ENCODE measurements around the gene SYT2. TPM values are rescaled to one million over a fixed set of nuclear protein-coding genes. Genes with fewer than 3 reads are reported as not detected.

Gene SYT2
- total RNA-seq, 1 experiment from 2014 or later, result 0.02 TPM

DNA sequence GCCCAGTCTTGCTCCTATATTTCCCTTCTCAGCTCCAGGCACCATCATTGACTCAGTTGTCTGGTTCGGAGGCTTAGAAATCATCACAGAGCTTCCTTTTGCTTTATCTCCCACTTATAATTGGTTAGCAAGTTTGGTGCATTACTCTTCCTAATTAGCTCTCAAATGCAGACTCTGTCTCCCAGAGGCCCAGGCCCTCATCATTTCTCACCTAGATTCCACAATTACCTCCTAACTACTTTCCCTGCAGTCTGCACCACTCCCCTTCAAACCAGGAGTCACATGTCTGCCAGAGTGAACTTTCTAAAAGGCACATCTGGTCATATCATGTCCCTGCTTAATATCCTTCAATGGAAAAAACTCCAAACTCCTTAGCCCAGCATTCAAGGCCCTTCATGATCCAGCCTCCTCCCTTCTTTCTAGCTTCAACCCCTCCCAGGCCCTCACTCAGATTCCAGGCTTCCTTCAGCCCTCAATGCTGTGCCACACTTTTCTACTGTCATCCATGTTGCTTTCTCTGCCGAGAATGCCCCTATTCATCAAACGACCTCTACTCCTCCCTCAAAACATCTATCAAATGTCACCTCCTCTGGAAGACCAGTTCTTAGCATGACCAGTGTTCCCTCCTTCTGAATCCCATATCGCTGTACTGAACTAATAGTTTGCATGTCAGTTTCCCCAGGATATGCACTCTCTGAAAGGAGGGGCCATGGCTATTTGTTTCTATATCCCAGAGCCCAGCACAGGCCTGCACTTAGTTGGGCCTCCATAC, 30.7 kb downstream of the SYT2 start:
- DNase-seq (ENCODE audit: low read depth), result no peak

DNA sequence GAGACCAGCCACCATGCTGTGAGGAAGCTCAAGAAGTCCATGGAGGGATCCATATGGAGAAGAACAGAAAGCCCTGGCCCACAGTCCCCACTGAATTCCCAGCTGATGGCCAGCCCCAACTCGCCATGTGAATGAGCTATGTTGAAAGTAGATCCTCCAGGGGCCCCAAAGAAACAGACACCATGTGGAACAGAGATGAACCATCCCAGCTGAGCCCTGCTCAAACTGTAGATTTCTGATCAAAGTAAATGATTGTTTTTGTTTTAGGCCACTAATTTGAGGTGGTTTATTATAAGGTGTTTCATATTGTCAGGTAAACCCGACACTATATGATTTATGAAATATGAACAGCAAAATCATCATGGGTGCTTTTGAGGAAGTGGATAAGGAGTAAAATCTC, 32.8 kb downstream of the SYT2 start:
- DNase-seq (ENCODE audit: low read depth), result no peak

DNA sequence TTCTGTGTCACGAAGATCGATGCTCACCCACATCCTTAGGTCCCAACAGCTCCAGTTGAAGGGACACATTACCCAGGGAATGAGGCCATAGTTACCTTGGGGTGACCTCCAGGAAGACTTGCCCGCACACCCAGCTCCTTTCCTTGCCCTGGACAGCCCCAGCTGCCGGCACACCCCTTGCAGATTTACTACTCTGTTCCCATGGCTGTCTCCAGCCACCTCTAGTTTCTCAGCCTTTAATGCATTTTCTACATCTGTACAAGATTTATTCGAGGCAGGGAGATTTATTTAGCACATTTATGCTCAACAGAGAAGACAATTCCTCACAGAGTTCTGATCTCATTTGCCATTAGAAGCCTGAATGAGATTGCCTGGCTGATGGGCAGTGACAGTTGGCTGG, 36.7 kb downstream of the SYT2 start:
- DNase-seq (ENCODE audit: low read depth), result no peak

DNA sequence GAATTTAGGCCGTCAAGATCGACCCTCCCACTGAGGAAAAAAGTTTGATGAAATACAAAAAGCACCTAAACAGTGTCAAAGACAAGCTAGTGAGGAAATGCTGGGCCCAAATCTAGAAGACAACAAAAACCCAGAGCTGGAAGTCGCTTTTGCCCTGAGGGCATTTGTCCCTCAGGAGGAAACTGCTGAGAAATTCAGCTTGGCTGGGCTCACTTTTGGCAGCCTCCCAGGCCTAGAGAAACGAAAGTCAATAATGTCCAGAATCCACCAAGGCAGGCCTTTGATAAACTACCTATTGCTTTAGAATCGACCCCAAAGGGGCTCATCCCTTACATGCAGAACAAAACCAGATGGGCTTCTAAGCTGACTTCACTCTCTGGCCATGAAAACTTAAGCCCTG, 38.9 kb downstream of the SYT2 start:
- DNase-seq (ENCODE audit: low read depth), result no peak

DNA sequence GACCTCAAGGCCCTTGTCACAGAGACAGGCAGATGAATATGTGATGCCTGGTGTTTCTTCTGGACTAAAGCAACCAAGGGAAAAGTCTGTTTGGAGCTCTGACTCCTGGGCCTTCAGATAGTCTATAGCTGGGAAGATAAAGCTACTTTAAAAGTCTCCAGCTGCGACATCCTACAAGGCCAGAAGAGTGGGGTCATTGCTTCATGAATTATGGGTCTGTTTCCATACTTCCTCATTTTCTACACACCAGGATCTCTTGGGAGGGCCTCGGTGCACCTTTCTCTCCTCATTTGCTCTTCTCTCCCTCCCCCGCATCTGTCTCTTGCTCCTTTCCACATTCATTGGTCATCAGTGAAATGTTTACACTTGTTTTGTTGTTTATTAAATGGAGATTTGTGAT, 44.8 kb downstream of the SYT2 start:
- DNase-seq (ENCODE audit: low read depth), result no peak

DNA sequence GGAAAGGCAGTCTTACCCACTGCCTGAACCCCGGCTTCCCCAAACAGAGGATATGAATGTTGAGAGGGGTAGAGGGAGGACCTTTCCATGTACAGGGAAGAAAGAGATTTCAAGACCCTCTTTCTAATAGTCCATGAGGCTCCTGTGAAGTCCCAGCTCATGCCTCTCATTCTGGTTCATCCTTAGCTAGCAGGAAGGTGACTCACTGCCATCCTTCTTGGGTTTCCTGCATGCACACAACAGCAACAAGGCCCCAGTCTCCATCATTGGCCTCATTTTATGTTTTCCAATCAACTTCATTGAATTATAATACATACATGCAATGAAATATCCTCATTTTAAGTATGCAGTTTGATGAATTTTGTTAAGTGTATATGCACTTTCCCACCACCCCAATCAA, 46.2 kb downstream of the SYT2 start:
- peak; percentile 66 for DNase-seq (ENCODE audit: low read depth)

DNA sequence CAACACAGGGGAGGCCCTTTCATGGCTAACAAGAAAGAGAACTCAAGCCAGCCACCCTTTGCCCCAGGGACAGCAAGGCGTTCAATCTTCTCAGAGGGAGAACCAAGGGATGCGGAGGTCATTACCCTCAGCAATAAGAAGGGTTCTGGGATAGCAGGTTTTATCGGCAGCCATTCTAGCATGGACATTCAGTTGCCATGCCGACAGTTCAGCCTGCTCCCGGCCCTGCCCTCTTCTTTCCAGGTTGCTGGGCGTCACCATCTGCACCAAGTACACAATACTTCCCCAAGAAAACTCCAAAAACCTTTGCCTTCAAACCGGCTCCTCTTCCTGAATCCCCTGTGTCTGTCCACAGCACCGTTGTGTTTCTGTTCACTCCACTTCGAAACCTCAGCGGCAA, 47.1 kb downstream of the SYT2 start:
- no peak for DNase-seq (ENCODE audit: low read depth)

DNA sequence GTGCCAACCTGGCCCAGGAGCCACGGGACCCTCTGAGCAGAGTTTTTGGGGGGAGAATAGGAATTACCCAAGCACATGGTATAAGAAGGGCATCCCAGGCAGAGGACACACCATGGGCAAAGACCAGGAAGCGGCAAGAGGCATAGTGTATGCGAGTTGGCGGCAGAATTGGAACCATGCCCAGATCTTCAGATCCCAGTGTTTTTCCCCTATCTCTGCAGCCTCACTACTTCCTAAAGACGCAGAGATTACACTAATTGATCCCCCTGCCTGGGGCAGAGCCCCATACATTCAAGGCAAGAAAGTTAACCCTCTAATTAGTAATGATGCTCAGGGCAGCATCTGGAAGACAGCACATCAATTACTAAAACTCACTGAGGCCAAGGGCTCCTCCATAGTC, 48.2 kb downstream of the SYT2 start:
- DNase-seq (ENCODE audit: low read depth), result no peak

DNA sequence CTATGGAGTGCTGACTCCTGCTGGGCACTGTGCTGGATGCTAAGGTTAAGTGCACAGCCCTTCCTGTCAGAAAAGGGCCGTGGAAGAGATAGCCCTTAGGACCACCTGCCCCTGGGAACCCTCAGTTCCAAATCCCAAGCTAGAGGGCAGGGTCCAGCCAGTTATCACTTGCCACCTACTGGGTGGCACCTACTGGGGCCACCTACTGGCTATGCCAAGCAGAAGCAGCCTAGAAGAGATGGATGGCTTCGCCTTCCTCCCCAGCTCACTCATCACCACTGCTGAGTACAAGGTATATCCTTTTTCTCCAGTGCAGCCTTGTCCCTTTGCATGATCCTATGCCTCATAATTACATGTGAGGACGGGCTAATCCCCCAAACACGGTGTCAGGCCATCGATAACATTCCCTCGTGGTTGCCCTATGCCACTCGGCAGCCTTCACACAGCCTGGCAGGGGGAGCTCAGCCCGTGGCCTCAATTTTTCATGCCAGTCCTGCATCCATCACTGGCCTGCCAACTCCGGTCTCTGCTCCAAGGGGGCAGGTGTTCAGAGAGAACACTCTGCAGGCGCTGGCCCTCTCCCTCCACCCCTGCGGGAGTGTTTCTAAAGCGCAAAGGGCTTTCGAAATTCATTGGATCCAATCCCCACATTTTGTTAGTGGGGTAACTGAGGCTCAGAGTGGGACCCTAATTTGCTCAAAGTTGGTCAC, 49.0 kb downstream of the SYT2 start:
- no peak for DNase-seq (ENCODE audit: low read depth)

DNA sequence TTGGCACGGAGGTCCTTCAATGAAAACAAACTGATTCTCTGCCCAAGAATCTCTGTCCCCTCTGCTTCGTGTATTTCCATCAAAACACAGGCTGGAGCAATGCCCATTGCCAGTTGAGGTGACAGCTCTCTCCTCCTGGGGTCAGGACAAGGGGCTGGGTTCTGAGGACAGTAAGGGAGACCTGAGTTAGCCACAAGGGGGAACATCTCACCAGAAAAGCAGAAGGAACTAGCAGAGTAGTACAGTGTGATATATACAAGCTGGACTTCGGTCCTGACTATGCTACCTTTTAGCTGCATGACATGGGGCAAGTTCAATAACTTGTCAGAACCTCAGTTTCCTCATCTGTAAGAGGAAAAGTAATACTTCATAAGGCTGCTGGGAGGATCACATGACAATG, 50.3 kb downstream of the SYT2 start:
- no peak for DNase-seq (ENCODE audit: low read depth)

DNA sequence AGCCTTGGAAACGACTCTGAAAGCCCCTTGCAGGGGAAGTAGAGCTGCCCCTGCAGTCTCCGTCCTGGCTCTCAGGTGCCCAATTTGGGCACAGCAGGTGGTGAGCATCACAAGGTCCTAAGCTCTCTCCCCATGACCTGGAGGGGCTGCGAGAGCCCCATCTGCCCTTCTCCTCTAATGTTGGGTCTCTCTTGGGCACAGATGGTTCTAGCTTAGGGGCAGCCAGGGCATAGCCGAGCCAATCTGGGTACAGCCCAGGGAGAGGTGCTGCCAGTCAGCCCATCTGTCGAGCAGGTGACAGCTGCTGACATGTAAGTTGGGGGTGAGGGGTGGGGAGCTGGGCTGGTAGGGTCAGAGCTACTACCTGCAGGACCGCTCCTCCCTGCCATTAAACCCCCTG, 50.7 kb downstream of the SYT2 start:
- DNase-seq (ENCODE audit: low read depth), result no peak

DNA sequence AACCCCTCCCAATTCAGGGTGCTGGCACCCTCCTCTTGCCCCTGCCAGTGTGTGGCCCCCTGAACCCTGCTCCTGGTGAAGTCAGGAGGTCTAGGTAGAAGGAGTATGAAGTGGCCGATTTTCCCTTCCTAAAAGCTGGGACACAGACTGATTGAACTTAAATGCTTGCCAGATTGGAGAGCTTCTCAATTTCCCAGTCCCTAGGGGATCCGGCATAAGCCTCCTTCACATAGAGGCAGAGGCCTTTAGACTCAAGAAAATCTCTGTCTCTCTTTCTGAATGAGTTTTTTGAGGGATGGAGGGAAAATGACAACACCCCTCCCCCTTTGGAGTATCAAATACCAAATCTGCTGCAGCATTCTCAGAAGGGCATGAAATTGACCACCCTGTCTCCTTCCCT, 51.5 kb downstream of the SYT2 start:
- no peak for DNase-seq (ENCODE audit: low read depth)

DNA sequence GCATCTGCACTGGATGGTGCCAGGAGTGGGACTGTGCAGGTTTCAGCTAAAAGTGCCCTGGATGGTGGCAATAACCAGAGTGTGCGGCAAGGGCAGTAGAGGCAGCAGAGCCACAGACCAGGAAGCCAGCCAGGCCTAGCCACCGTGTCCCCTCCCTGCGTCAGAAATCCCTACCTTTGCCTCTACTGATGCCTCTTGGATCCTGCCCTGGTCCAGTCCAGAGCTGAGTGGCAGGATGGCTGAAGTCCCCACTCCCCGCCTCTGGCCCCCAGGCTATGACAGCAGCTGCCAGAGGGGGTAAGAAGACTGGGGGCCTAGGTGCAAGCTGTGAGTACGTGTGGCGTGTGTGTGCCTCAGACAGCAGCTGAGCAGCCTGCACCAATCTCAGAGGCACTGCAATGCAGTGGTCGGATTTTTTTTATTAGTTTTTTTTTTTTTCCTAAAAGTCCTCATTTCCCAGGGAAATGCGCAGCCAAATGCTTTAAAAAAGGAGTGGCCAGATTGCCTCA, 51.9 kb downstream of the SYT2 start:
- DNase-seq (ENCODE audit: low read depth), result no peak

DNA sequence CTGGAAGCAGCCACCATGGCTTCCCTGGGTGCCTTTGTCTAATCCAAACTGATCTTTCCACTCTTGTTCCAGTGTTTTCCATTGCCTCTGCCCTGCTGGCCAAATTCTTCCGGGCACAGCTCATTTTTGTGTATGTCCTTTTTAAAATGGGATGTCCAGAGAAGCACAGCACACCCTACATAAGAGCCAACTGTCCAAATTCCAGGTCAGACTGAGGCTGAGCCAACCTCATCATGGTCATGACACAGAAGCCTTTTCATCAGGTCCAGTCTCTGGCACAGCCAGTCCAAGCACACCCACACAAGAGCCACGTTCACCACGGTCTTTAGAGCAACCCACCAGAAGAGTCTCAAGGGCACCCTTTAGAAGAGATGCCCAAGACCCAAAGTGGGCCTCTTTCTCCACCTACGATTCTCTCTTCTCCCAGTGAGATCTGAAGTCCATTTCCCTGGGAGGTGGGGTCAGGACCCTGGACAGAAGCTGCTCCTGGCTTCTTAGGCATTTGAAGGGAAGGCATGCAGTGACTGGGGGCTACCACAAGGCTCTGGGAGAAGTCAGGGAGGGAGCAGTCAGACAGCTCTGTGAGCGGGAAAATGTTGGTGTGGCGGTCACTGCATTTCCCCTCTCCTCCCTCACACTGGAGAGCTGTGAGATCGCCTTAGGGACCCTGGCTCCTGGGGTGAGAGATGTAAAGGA, 53.2 kb downstream of the SYT2 start:
- DNase-seq (ENCODE audit: low read depth), result peak; percentile 26

DNA sequence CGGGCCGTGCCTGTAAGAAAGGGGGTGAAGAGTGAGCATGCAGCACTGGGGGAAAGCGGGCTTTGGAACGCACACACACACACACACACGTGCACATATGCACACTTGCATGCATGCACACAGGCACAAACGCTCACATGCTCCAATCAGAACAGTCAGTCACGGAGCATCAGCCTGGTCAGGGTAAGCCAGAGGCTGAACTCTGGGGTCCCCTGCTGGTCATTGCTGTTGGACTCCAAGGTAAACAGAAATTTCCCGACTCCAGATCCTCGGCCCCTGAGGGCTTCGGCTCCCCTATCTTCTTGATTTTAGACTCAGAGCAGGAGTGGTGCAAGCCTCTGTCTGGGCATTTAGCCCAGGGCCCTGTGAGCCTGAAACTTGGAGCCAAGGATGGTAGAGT, 54.2 kb downstream of the SYT2 start:
- no peak for DNase-seq (ENCODE audit: low read depth)

DNA sequence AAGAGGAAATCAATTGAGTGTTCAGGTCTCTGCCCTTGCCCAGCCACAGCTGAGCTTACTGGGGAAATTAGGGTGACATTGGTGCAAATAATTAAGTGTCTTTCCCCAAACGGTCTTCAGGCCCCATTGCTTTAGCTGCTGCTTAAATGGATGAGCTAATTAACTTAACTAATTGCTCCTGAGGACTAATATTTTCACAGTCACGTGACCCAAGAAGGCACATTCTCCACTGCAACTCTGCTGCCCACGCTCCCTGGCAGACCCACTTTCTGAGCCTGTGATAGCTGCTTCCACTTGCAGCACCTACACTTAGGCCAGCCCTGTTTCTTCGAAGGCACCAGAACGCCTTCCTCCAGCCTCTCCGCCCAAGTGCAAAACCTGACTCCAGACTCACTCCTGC, 56.2 kb downstream of the SYT2 start:
- no peak for DNase-seq (ENCODE audit: low read depth)

DNA sequence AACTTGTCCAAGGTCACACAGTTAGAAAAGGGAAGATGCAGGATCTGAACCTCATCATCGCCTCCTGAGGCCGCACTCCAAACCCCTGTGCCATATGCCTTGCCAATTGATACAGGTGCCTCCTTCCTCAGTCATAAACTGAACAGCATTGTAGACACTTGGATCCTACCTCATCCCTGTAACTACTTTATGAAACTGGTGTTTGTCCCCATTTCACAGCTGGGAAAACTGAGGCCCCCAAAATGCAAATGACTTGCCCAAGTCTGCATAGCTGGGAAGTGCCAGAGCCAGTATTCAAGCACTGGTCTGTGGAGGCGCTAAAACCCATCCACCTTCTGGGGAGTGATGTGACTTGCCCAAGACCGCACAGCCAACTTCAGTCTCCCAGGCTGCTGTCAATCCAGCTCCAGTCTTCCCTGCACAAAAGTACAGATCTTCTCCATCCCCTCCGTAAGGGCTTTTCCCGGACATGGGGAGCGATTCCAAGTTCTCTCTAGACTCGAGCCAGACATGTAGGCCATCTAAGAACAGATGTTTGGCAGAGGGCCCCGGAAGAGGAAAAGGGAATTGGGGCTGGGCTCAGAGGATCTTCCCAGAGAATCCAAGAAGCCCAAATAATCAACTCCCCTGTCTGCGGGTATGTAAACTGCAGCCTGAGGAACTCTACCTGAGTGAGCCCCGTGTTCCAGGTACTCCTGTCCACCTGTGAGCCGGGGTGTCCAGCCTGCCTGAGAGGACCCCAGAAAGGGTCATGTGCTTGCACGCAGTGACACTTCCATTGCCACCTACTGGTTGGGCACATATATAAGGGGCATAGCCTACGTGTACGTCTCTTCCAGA, 60.5 kb downstream of the SYT2 start:
- DNase-seq (ENCODE audit: low read depth), result no peak

DNA sequence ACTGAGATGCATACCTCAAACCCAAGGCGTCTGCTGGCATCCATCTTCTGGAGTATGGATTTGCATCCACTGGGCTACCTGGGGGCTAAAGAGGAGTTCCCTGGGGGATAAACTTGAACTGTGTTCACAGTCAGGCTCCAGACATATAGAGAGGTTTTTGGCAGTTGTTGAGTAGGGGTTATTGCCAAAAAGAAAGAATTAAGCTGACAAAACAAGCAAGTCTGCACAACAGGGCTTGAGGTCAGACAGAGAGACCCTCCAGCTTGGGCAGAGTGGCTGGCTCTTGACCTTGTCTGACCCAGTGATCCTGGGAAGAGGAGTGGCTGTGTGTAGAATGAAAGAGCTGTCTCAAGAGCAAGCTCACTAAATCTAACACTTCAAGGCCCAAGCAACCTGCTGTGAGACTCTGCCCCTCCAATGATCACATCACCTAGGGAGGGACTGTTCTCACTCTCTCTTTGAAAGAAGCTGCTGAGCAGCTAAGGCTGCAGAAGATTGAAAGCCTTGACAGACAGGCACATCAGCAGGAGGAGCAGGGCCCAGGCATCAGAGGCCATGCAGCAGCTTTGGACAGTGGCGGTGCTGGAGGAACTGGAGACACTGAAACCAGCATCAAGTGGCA, 61.5 kb downstream of the SYT2 start:
- no peak for DNase-seq (ENCODE audit: low read depth)

DNA sequence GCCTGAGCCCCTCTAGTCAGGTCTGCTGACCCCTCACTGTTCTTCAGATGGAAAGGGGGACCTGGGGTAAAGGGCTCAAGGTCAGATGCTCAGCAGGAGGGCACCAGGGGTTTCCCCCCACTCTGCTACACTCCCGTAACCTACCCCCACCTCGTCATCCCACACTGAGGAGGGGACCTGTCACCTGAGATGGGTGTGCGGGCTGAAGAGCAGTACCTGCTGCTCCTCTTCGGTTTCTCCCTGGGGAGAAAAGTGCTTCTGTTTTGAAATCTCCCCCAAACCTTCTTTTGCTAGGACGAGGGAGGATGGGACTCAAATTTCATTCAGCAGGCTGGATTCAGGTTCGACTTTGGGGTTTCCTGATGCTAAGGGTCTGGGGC, 65.2 kb downstream of the SYT2 start:
- no peak for DNase-seq (ENCODE audit: low read depth)

DNA sequence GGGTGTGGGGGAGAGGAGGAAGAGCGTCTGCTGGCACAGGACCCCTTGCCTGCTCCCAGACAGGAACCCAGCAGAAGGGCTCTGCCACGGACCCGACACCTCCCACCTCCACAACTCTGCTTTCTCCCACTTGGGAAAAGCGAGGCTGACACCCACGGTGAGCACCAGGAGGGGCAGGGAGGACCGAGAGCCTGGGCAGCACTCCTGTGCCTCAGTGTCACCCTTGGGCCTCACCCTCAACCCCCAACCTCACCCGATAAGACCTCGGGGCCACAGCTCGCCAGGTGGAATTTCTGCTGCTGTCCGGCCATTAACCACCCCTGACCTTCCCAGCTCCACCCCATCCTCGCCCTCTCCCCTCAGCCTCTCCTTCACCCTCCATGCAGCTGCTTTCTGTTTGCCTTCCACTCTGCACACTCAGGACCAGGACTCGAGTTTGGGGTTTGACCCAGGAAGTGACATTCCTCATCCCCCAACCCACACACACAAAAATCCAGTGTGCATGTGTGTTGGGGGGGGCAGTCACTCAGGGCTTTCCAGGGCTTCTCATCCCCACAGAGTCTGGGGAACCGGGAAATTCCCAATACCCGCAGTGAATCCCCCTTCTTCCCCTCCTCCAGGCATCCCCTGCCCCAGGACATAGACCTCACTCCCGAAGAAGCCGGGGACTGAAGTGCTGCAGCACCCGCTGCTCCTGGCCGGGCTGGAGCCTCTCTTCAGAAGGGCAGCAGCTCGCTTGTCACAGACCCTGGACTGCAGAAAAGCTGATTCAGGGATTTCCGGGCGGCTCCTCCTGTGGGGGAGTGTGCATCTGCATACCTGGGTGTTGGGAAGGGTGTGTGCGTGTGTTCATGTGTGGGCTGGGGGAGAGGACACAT, 65.8 kb downstream of the SYT2 start:
- no peak for DNase-seq (ENCODE audit: low read depth)

All from HT1080 (cell line).